Stimulated activated CD4-positive, alpha-beta T cell treated with anti-CD3 and anti-CD28 coated beads, Interleukin-12 subunit alpha, Interleukin-12 subunit beta, amount 100 ng/mL, for 48 hours (primary cell): ENCODE measurements around the gene PLEK2.
"Not testable (repeated sequence)": the region's sequence is repeated elsewhere in the genome, so short reads cannot be mapped to it uniquely, and the experiment has no call there.

Experiments
- DNase-seq, 3 donors: peaks; one replicate each; pipeline ENCODE4 v3.0.0-alpha.2; 2020; ENCODE audit warnings: low read depth in 2 of 3, low spot score in 1 of 3

PLEK2 gene

GRCh38 chr14:67360470-67361206 lies 51.3 kb downstream of the PLEK2 start:
- DNase-seq, result peak in 1 of 3 donors; percentile 8

- DNase-seq, result peak; percentile 96 to 99 (median 98)
Observed at GRCh38 chr14:67359775-67360469, 52.0 kb downstream of the PLEK2 start, which contains the start of the genes ATP6V1D and EIF2S1. Gene ATP6V1D (minus strand): TSS chr14:67359804. CDS start chr14:67359698, 106 bp downstream. Gene EIF2S1 (plus strand): TSS chr14:67360328. CDS start chr14:67364768, 4,440 bp downstream.

GRCh38 chr14:67358924-67359774 lies 52.8 kb downstream of the PLEK2 start:
- DNase-seq, result no peak

GRCh38 chr14:67357969-67358354 lies 54.0 kb downstream of the PLEK2 start:
- DNase-seq, result no peak

GRCh38 chr14:67357186-67357968 lies 54.6 kb downstream of the PLEK2 start:
- DNase-seq, result no peak

DNA sequence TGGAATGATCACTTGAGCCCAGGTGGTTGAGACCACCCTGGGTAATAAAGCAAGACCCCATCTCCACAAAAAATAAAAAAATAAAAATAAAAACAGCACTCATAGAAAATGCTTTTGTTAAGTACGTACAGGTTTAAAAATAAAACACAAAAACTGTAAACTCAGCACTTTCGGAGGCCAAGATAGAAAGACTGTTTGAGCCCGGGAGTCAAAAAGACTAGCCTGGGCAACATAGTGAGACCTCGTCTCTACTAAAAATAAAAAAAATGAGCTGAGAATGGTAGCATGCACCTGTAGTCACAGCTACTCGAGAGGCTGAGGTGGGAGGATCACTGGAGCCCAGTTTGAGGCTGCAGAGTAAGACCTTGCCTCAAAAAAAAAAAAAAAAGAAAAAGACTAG lies 59.9 kb downstream of the PLEK2 start:
- no peak for DNase-seq

GRCh38 chr14:67345583-67345982 lies 66.4 kb downstream of the PLEK2 start:
- DNase-seq, result no peak

- DNase-seq, result no peak
Observed at GRCh38 chr14:67343601-67344230, 68.2 kb downstream of the PLEK2 start.

DNA sequence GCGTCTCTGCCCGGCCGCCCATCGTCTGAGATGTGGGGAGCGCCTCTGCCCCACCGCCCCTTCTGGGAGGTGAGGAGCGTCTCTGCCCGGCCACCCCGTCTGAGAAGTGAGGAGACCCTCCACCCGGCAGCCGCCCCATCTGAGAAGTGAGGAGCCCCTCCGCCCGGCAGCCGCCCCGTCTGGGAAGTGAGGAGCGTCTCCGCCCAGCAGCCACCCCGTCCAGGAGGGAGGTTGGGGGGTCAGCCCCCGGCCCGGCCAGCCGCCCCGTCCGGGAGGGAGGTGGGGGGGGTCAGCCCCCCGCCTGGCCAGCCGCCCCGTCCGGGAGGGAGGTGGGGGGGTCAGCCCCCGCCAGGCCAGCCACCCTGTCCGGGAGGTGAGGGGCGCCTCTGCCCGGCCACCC lies 70.7 kb downstream of the PLEK2 start:
- not testable (repeated sequence) for DNase-seq
